ENCODE data around the gene SH3BP4. TPM values are rescaled to one million over a fixed set of nuclear protein-coding genes. Genes with fewer than 3 reads are reported as not detected.

The SH3BP4 gene
- 16.7 TPM for polyA plus RNA-seq (2012; ENCODE audit: insufficient read length, low read depth)

- TF ChIP-seq POLR2AphosphoS5 (IDR thresholded peaks at IDR 0.05; ENCODE audit: low read depth, low read length) (no peak), SIN3A (IDR thresholded peaks at IDR 0.05; ENCODE audit: borderline replicate concordance, insufficient read depth, low read length) (no peak), FOXP2 (optimal IDR thresholded peaks at IDR 0.05; ENCODE audit: borderline replicate concordance, extremely low read depth, extremely low read length, insufficient read depth) (no peak), REST (IDR thresholded peaks at IDR 0.05; ENCODE audit: insufficient read depth in 1 of 2, low read depth in 2 of 2, low read length in 2 of 2) (no peak), TAF1 (IDR thresholded peaks at IDR 0.05; ENCODE audit: borderline replicate concordance, insufficient read depth, low read length) (no peak)
These were observed at the start of gene SH3BP4 for GRCh38 chr2:234951664-234952269. Gene SH3BP4 (plus strand): TSS chr2:234952017. CDS start chr2:235035003, 82,986 bp downstream.

GRCh38 chr2:234904785-234905184, 47.0 kb upstream of the SH3BP4 start:
- TF ChIP-seq FOXP2 (optimal IDR thresholded peaks at IDR 0.05; ENCODE audit: borderline replicate concordance, extremely low read depth, extremely low read length, insufficient read depth) (no peak), REST (IDR thresholded peaks at IDR 0.05; ENCODE audit: insufficient read depth in 1 of 2, low read depth in 2 of 2, low read length in 2 of 2) (no peak), SIN3A (IDR thresholded peaks at IDR 0.05; ENCODE audit: borderline replicate concordance, insufficient read depth, low read length) (no peak), TAF1 (IDR thresholded peaks at IDR 0.05; ENCODE audit: borderline replicate concordance, insufficient read depth, low read length) (no peak)

- TF ChIP-seq FOXP2 (optimal IDR thresholded peaks at IDR 0.05; ENCODE audit: borderline replicate concordance, extremely low read depth, extremely low read length, insufficient read depth) (no peak), SIN3A (IDR thresholded peaks at IDR 0.05; ENCODE audit: borderline replicate concordance, insufficient read depth, low read length) (no peak), REST (IDR thresholded peaks at IDR 0.05; ENCODE audit: insufficient read depth in 1 of 2, low read depth in 2 of 2, low read length in 2 of 2) (no peak), POLR2AphosphoS5 (IDR thresholded peaks at IDR 0.05; ENCODE audit: low read depth, low read length) (no peak), TAF1 (IDR thresholded peaks at IDR 0.05; ENCODE audit: borderline replicate concordance, insufficient read depth, low read length) (no peak)
These were observed 46.1 kb upstream of the SH3BP4 start for GRCh38 chr2:234905547-234906265.

- TF ChIP-seq SIN3A (IDR thresholded peaks at IDR 0.05; ENCODE audit: borderline replicate concordance, insufficient read depth, low read length) = no peak
These were observed 41.6 kb upstream of the SH3BP4 start for GRCh38 chr2:234910186-234910679.

GRCh38 chr2:234911271-234911670, 40.5 kb upstream of the SH3BP4 start:
- TF ChIP-seq POLR2AphosphoS5 (IDR thresholded peaks at IDR 0.05; ENCODE audit: low read depth, low read length) (no peak), TAF1 (IDR thresholded peaks at IDR 0.05; ENCODE audit: borderline replicate concordance, insufficient read depth, low read length) (no peak), SIN3A (IDR thresholded peaks at IDR 0.05; ENCODE audit: borderline replicate concordance, insufficient read depth, low read length) (no peak), FOXP2 (optimal IDR thresholded peaks at IDR 0.05; ENCODE audit: borderline replicate concordance, extremely low read depth, extremely low read length, insufficient read depth) (no peak), REST (IDR thresholded peaks at IDR 0.05; ENCODE audit: insufficient read depth in 1 of 2, low read depth in 2 of 2, low read length in 2 of 2) (no peak)
